ENCODE results near the gene RBFOX2.

DNA sequence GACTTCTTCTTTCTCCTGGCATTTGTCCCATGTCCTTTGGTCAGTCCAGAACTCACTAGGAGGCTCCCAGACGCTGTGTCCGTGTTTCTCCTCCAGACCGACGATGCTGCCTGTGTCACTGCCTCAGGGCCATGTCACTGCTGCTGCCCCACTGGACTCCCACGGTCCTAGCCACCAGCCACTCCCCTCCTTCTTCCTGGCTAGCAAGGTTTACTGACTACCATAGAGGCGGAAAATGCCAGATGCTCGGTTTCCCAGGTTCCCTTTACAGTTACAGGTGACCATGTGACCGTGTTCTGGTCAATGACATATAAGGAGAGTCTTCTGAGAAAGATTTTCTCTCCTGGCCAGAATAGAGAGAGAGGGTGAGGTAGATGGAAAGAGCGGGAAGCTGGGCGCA, 40.7 kb upstream of the RBFOX2 start:
- TF ChIP-seq, protein P1, sequence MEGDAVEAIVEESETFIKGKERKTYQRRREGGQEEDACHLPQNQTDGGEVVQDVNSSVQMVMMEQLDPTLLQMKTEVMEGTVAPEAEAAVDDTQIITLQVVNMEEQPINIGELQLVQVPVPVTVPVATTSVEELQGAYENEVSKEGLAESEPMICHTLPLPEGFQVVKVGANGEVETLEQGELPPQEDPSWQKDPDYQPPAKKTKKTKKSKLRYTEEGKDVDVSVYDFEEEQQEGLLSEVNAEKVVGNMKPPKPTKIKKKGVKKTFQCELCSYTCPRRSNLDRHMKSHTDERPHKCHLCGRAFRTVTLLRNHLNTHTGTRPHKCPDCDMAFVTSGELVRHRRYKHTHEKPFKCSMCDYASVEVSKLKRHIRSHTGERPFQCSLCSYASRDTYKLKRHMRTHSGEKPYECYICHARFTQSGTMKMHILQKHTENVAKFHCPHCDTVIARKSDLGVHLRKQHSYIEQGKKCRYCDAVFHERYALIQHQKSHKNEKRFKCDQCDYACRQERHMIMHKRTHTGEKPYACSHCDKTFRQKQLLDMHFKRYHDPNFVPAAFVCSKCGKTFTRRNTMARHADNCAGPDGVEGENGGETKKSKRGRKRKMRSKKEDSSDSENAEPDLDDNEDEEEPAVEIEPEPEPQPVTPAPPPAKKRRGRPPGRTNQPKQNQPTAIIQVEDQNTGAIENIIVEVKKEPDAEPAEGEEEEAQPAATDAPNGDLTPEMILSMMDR (conservative IDR thresholded peaks at IDR 0.05; ENCODE audit: low read length) = no peak
- TF ChIP-seq EZH2phosphoT487 (IDR thresholded peaks at IDR 0.05; ENCODE audit: borderline replicate concordance, low read depth, low read length) = no peak

Data from OCI-LY7 (cell line).